Measurements from ENCODE around the gene GMEB2.
"Not testable (repeated sequence)": the region's sequence is repeated elsewhere in the genome, so short reads cannot be mapped to it uniquely, and the experiment has no call there.

Gene GMEB2

DNA sequence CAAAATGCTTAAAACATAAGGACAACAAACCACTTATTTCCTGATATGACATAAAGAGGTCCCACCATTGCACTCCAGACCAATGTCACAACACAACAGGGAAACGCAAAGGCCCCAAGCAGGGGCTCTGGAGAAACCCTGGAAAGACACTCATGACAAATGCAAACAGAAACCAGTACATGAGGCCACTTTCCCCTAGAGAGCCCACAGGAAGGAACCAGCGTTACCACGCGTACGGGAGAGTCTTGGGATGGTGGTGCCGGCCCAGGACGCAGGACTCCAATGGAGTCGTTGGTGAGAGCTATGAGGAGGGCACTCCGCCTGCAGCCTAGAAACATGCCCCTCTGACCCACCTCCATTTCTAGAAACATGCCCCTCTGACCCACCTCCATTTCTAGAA, 20.2 kb downstream of the GMEB2 start:
- peak; percentile 28 for DNase-seq (ENCODE audit: low read depth)
- TF ChIP-seq POLR2A (IDR thresholded peaks at IDR 0.05; ENCODE audit: extremely low read depth, insufficient read length), result no peak
- TF ChIP-seq, protein P1, sequence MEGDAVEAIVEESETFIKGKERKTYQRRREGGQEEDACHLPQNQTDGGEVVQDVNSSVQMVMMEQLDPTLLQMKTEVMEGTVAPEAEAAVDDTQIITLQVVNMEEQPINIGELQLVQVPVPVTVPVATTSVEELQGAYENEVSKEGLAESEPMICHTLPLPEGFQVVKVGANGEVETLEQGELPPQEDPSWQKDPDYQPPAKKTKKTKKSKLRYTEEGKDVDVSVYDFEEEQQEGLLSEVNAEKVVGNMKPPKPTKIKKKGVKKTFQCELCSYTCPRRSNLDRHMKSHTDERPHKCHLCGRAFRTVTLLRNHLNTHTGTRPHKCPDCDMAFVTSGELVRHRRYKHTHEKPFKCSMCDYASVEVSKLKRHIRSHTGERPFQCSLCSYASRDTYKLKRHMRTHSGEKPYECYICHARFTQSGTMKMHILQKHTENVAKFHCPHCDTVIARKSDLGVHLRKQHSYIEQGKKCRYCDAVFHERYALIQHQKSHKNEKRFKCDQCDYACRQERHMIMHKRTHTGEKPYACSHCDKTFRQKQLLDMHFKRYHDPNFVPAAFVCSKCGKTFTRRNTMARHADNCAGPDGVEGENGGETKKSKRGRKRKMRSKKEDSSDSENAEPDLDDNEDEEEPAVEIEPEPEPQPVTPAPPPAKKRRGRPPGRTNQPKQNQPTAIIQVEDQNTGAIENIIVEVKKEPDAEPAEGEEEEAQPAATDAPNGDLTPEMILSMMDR (IDR thresholded peaks at IDR 0.05; ENCODE audit: low read depth, low read length), result no peak
- TF ChIP-seq, protein P2, sequence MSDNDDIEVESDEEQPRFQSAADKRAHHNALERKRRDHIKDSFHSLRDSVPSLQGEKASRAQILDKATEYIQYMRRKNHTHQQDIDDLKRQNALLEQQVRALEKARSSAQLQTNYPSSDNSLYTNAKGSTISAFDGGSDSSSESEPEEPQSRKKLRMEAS (IDR thresholded peaks at IDR 0.05; ENCODE audit: low read depth, low read length), result no peak
- TF ChIP-seq MYC (IDR thresholded peaks at IDR 0.05; ENCODE audit: low read depth, low read length), result no peak
- H3K4me3 ChIP-seq (ENCODE audit: low read depth, low read length), result no peak overlapping the region

DNA sequence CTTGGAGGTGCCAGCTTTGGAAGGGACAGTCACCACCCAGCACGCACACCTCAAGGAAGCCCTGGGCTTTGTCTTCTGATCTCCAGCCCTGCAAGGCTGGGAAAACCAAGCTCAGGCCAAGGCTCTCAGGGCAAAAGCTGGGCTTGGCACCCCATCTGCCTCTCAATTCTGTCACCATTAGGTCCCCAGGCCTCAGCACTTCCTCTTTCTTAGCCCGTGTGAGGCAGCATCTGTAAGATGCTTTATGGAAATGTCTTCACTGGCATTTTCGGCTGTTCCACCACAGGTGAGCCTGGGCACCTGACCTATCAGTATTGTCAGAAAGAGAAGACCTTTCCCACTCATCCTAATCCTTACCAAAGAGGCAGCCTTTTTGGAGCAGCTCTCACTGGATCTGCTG, 24.6 kb downstream of the GMEB2 start:
- TF ChIP-seq, protein P2 (IDR thresholded peaks at IDR 0.05; ENCODE audit: low read depth, low read length), result no peak
- TF ChIP-seq POLR2A (IDR thresholded peaks at IDR 0.05; ENCODE audit: extremely low read depth, insufficient read length) (no peak), MYC (IDR thresholded peaks at IDR 0.05; ENCODE audit: low read depth, low read length) (no peak)
- TF ChIP-seq, protein P1 (IDR thresholded peaks at IDR 0.05; ENCODE audit: low read depth, low read length), result no peak
- no peak overlapping the region for H3K4me3 ChIP-seq (ENCODE audit: low read depth, low read length)
- DNase-seq (ENCODE audit: low read depth), result no peak

DNA sequence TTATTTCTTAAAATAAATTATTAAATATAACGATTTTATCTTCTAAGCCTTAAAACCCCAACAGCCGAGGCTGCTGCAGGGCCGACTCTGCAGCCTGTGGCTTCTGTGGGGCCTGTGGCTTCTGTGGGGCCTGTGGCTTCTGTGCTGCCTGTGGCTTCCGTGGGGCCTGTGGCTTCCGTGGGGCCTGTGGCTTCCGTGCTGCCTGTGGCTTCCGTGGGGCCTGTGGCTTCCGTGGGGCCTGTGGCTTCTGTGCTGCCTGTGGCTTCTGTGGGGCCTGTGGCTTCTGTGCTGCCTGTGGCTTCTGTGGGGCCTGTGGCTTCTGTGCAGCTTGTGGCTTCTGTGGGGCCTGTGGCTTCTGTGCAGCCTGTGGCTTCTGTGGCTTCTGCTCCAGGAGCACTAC, 25.2 kb downstream of the GMEB2 start:
- not testable (repeated sequence) for H3K4me3 ChIP-seq (ENCODE audit: low read depth, low read length); DNase-seq (ENCODE audit: low read depth)

DNA sequence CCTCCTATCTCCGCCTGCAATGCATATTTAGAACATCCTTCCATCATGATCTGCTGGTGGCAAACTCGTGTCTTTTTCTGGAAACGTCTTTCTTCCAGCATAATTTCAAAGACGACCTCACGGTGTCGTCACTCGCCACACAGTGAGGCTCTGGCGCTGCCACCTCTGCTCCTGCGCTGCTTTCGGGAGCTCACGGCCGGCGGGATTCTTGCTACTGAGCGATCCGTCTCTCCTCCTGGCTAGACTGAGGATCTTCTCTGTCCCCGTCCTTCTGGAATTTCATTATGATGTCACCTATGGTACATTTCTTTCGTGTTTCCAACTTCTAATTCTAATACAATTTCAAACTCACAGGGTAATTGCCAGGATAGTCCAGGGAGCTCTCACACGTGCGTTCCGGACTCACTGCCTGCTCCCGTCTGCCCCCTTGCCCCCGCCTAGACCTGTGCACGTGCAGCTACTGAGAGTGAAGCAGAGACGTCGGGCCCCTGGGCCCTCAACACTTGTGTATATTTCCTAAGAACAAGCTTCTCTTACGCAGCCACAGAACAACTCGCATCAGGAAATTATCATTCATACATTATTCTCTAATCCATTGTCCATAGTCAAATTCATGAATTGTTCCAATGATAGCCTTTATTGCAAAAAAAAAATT, 27.4 kb downstream of the GMEB2 start:
- H3K4me3 ChIP-seq (ENCODE audit: low read depth, low read length), result no peak overlapping the region
- DNase-seq (ENCODE audit: low read depth), result no peak
- TF ChIP-seq MYC (IDR thresholded peaks at IDR 0.05; ENCODE audit: low read depth, low read length) (no peak), POLR2A (IDR thresholded peaks at IDR 0.05; ENCODE audit: extremely low read depth, insufficient read length) (no peak)
- TF ChIP-seq, protein P2 (IDR thresholded peaks at IDR 0.05; ENCODE audit: low read depth, low read length), result no peak
- TF ChIP-seq, protein P1 (IDR thresholded peaks at IDR 0.05; ENCODE audit: low read depth, low read length), result no peak

DNA sequence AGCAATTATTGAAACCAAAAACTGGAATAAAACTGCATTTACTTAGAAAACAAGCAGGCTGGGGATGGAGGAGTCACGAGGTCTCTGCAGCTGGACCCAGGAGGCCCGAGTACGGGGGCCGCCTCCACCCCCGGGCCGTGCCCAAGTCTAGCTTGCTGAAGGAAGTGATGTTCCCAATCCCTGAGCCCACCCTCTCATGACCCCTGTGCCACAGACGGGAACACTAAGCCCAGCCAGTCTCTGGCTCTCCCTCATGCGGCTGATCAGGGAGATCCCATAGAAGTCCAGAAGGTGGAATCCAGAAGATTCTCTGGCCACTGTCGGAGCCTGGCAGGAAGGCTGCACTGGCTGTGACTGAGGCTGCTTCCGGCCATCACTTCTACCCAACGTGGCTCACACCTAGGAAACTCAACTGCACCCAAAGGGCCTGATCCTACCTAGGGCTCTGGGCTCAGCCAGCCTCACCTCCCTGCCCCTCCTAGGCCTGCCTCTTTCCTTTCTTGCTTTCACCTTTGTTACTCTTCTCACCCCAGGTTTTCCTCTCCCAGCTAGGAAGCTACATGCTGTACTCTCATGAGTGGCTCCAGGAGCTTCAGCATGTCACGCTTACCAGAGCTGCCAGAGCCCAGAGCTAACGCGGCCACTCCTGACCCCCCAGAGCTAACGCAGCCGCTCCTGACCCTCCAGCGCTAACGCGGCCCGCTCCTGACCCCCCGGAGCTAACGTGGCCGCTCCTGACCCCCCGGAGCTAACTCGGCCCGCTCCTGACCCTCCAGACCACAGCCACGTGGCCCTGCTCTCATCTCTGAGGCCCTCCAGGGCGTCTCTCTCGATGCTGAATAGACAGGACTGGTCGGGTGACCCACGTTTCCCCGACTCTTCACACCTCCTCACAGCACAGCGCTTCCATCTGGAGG, 28.2 kb downstream of the GMEB2 start:
- no peak for DNase-seq (ENCODE audit: low read depth)
- H3K4me3 ChIP-seq (ENCODE audit: low read depth, low read length), result no peak overlapping the region
- TF ChIP-seq MYC (IDR thresholded peaks at IDR 0.05; ENCODE audit: low read depth, low read length) (no peak), POLR2A (IDR thresholded peaks at IDR 0.05; ENCODE audit: extremely low read depth, insufficient read length) (no peak)
- TF ChIP-seq, protein P1 (IDR thresholded peaks at IDR 0.05; ENCODE audit: low read depth, low read length), result no peak
- TF ChIP-seq, protein P2 (IDR thresholded peaks at IDR 0.05; ENCODE audit: low read depth, low read length), result no peak
